ENCODE measurements around the gene STRIT1.

STRIT1 gene

DNA sequence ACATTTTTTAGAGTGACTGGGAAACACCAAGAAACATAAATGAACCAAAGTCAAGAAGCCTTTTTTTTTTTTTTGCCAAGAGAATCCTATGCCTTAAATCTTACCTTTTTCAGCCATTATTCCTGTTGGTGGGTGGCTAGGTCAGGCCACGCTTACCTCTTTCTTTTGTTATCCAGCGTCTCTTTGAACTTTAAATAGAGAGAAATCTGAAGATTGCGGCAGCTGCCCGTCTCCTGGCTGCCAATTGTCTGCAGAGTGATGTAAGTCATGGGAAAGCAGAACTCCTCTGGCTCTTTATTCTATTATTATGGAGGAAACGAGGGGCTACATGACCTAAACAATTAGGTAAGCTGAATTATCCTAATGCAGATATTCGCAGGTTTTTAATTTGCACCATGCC is at the start of gene STRIT1:
TSS of gene STRIT1 (minus strand) at position 168 of the 400 bp plus-strand sequence.
- DNase-seq (ENCODE audit: low read depth, low spot score): no peak

DNA sequence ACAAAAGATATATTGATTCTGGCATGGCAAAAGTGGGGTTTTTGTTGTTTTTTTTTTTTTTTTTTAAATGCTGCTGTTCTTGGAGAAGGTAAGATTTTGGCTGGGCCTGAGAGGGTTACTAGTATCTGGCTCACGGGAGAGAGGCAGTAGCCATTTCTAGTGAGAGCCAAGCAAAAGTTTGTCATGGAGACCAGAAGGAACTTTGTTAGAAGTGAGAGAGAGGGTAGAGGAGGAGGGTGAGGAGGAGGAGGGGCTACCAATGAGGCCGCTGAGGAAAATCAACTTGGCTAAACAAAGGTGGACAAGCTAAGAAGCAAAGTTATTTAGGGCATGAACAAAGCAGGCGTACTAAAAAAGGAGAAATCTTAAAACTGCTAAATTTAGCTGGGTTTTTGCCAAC is 48.9 kb upstream of the STRIT1 start:
- no peak for DNase-seq (ENCODE audit: low read depth, low spot score)

DNA sequence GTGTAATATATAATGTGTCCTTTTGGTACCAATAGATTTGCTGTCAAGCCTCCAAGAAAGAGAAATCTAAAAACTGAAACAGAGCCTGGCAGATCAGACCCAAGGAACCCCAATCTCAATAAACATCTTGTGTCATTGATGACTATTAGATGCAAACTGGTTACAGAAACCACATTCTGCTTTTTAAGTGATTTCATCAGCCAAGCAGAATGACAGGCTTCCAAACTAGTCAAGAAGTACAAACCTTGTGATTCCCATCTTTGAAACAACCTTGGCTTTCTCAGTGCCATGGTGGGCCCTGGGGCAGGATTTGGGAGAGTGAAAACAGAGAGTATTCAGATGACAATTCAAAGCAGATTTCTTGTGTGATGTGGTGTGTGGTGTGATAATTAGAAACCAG is 45.6 kb upstream of the STRIT1 start:
- no peak for DNase-seq (ENCODE audit: low read depth, low spot score)

DNA sequence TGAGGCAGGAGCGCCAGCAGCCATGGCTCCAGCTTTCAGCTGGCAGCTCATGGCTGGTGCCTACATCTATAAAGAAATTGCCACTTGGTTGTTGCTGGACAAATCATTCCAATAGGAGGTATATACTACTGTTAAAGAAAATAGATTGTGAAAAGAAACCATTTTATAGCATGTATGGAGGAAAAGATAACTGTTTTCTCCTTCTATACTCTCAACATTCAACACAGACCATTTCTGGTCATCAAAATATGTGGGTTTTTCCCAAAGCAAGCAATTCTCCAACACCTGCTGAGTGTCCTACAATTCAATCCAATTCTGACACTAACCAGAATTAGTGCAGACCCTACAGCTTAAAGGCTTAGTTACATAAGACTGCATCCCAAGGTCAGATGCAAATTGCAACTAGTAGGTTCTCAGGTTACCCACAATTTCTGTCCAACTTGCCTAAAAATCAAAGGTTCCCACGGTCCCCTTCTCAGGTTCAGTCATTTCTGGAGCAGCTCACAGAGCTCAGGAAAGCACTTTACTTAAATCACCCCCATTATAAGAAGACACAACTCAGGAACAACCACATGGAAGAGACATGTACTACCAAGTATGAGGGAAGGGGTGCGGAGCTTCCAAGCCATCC is 42.4 kb upstream of the STRIT1 start:
- no peak for DNase-seq (ENCODE audit: low read depth, low spot score)

DNA sequence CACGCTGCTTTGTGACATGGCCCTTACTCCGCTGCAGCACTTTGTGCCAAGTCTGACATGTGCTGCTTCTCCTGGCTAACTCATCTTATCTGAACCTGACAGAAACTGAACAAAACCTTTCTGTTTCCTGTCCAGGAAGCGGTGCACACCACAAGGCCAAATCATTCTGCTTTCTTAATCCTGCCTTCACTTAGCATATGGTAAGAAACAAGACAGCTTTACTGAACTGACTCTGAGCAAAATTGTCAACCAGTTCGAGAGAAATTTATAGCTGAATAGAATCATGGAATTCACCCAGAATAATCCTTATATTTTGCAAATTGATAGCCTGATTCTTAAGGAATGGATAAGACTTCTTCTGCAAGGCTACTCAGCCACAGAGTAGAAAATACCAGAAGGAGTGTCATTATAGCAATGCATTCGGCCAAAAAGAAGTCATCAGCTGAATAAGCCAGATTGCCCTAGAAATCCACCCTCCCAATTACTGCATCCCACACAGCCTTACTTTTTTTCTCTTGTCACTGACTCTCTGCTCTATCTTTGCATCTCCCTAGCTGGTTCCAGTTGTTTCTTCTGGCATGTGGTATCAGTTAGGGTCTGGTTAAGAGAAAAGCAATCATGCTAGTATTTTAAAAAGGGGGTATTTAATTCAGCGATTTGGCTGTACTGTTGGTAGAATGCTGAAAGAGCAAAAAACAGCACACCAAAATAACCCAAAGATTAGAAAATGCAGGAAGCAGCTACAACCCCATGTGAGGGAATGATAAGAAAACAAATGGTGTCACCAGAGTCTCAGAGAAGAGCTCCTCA is 41.6 kb upstream of the STRIT1 start:
- DNase-seq (ENCODE audit: low read depth, low spot score): no peak

DNA sequence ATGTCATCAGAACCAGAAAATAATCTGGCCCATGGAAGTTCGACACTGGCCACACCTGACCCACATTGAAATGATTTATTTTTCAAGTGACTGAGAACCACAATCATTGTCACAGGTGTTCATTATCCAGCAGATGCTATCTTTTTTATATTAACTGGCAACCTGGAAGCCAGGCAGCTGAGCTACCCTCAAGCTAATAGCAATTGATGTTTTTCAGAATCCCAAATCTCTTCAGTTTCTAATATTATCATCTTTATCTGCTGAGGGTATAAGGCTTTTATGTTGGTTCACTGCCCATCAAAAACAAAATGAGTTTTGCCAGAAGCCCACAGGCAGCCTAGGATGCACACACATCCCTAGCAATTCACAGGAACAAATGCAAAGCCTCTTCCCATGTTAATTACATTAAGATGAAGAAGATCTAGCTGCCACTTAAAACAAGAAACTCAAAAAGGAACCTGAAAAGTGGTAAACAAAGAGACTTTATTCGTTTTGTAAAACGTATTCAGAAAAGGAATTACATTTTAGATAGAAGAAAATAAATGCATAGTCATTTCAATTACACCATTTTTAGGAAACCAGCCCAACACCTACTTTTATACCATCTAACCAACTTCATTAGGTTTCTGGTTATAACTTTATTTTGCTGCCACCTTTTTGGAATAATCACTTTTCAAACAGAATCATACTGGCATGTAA is 40.9 kb upstream of the STRIT1 start:
- no peak for DNase-seq (ENCODE audit: low read depth, low spot score)

DNA sequence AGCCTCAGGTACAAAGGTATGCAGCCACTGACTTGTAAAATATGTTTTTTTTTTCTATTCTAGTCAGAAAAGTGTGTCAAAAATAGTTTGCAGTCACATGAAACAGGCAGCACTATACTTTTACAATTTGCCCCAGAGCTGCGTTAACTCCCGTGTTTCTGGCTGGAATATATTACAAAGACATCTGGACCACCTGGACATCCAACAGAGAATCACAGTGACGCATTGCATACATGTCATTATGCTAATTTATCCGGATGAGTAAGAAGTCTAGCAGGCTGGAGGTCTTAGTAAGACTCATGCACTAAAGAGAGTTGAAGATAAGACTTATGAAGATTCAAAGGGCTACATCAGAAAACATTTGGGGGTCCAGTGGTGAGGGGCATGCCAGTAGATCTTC is 39.2 kb upstream of the STRIT1 start:
- peak; percentile 13 for DNase-seq (ENCODE audit: low read depth, low spot score)

DNA sequence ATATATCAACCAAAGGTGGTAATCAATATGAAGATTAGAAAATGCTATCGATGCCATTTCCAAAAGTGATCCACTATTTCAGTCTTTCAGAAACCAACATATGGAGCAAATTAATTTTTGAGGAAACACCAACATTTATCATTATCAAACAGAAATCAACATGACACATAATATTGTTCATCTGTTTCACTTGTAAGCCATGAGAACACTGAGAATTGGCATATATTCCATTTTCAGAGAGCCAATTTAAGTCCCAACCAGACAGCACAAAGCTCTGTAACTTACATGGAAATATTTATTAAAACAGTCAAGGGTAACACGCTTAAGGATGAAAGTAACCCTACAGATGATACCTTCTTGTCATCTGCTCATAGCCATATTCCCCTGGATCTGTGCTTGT is 37.6 kb upstream of the STRIT1 start:
- DNase-seq (ENCODE audit: low read depth, low spot score): no peak

DNA sequence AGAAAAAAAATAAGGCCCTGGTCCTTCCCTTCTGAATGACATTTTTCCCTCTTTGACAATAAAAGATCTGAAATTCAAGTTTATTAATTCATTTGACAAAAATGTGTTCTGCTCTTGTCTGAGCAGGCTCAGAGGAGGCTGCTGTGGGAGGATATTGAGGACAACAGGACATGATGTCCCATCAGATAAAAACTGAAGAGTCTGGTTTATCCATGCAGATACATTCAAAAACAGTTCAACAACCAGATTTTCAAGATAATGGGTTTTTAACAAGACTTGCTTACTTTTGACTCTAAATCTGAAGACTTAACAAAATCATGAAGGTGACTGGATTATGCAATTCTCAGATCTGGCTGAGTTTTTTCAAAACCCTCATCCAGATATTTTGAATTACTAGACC is 36.9 kb upstream of the STRIT1 start:
- DNase-seq (ENCODE audit: low read depth, low spot score): no peak

DNA sequence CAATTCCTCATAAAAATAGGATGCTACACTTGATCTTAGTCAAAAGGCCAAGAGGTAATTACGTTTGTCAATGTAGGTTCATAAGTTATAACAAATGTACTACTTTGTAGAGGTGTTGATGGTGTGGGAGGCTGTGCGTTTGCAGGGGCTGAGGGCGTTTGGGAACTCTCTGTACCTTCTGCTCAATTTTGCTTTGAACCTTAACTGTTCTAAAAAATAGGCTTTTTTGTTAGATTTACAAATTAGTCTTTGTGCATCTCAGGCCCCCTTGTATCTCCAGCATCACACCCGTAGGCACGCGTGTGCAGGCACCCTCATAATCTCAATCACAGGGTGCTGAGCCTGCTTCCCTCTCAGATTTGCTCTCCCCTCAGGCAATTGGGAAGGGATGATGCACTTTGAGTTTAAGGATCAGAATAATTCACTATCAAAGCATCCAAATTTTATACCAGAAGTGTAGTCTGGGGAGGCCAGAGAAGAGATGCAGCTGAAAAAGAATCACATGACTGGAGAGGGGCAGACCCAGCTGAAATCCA is 36.1 kb upstream of the STRIT1 start:
- DNase-seq (ENCODE audit: low read depth, low spot score): no peak

DNA sequence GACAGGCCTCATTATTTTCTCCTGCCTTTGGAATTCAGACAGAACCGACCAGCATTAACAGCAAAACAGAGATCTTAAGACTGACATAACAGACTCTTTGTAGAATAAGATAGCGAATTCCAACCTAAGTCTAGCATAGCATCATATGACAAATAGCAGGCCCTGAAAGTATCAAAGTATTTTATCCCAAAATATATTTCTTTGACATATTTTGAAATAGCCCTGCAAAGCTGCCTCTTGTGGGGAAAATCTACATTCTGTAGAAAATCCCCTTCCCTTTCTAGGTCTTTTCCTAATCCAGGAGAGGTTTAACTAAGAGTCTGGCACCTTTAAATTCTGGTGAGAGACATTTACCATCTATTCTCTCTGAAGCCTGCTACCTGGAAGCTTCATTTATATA is 34.4 kb upstream of the STRIT1 start:
- DNase-seq (ENCODE audit: low read depth, low spot score): no peak

DNA sequence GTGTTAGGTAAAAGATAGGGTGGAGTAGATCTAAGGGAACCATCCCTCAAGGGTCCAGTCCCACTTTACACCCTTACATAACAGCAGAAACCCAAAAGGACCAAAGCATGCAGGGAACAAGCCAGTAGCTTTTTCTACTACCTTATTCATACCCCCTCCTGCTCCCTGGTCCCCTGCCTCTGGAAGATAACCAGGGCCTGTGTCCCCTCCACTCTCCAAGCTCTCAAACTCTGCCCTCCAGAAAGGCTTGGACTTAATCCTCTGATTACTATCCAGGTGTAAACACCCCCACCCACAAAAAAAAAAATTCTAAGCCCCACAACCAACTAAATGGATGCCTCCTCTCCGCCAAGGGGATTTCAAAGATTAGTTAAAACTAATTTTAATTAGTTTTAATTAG is 33.9 kb upstream of the STRIT1 start:
- DNase-seq (ENCODE audit: low read depth, low spot score): no peak

DNA sequence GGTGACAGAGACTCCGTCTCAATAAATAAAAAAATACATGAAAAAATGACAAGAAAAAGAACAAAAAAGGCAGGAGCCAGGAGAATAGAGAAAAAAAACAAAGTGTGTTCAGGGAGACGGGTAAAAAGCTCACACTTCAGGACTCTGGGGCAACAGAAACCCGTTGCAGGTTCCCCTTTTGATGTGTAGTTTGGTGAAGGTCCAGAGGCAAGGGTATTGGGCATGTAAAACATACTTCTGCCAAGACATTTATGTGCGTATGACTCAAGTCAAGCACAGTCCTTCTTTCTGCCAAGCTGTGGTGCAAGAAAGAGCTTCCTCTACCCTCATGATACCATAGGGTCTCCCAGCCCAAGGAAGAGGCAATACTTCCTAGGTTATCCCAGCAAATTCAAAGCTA is 33.4 kb upstream of the STRIT1 start:
- DNase-seq (ENCODE audit: low read depth, low spot score): no peak

DNA sequence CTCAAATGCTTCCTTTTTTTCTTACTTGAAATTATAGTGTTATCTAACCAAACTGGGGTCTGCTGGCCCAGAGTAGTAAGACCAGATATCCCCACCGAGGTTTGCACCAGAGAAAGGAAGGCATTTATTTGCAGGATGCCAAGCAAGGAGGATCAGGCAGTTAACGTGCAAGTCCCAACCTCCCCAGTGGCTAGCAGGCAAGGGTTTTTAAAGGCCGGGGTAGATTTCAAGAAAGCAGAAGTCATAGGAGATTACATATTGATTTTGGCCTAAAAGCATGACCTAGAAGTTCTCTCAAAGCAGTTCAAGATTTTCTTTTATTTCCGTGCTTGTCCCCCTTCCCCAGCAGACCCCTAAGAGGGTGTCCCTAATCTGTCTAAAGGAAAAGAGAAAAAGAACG is 32.8 kb upstream of the STRIT1 start:
- no peak for DNase-seq (ENCODE audit: low read depth, low spot score)

DNA sequence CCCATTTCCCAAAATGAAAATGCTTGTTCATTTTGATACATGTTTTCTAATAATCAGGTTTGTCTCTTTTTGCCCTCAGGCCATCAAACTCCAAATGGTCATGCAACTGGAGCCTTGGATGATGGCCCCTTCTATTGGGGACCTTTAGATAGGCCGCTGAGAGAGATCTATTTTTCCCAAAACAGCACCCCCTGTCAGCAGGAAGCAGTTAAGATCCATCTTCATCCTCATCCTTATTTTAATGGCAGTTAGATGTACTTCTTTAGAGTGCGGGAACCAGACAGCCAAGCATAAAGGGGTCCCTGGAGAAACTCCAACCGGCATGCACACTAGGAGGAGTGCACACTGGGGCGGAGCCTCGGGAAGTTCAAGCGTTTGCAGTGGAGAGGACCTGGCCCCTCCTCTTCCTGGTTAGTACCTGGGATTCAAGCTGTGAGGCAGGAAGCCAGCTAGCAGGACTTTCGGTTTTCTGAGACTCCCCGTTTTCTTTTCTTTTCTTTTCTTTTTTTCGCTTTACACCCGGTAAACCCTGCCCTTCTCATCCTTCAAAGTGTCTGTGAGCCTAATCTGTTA is 31.9 kb upstream of the STRIT1 start:
- DNase-seq (ENCODE audit: low read depth, low spot score): no peak

DNA sequence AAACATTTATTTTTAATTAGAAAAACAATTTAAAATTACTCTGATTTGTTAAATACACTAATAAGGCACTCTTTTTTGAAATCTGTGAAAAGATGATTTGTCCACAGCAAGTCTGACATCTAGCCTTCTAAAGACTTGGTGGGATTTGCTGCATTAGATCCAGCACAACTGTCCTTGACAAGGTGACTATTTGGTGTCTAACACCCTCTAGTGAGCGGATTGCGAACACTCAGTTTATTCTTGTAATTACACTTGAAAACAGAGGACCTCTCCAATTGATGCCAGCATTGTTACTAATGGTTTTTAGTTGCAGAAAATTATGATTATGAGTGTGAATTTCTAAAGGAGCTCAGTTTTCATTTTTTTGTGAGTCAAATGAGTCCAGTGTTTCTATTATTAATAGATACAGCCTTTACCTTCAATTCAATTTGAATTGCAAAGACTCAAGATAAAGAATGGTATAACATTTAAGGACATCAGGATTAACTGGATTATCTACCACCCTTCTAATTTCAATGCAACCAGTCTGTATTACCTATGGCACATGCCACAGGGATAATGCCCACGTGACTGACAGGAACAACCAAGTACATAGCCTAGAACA is 29.7 kb upstream of the STRIT1 start:
- DNase-seq (ENCODE audit: low read depth, low spot score): peak; percentile 82

DNA sequence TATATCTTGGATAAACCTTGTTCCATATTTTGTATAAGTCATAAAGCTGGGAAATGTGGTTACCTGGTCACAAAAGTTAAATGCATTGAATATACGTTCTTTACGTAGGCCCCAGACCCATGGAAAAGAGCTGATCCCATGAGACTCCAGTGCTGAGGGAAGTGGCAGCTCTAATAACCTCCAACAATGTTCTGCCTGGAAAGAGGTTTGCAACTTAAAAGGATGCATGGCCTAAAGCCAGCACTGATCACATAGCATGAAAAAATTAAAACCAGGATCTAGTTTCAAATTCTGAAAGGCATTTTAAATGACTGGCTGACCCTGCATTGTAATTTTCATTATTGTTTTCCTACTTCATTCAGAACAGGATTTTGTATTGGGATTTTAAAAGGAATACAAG is 27.9 kb upstream of the STRIT1 start:
- DNase-seq (ENCODE audit: low read depth, low spot score): peak; percentile 20

DNA sequence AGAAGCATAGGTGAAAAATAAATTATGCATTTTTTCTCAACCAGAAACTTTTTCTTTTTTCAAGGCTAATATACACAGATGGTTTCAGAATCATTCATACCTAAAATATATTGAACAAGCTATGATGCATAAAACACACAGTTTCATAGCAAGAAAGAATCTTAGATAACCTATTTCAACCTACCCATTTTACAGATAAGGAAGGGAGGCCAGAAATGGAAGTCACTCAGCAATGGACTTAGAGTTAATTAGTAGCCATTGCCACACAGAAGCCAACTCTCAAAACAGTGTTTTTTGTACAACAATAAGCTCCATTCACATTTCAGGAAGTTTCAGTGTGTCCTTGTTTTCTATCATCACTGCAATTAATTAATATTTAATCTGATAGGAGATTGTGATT is 27.5 kb upstream of the STRIT1 start:
- DNase-seq (ENCODE audit: low read depth, low spot score): no peak

DNA sequence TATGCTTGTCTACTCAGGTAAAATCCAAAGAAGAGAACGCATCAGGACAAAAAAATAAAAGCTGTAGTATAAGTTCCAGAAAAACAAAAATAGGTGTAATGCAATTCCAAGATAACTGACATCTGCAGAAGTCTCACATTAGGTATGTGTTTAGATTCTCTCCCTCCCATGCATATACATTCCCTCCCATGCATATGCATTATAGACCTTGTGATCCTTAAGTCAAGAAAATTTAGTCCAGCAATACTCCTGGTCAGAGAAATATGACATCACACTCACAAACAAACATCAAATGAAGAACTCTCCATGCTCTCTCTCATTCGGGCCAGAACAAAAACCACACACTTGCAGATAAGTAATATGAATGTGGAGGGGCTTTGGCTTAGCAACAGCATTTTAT is 25.3 kb upstream of the STRIT1 start:
- no peak for DNase-seq (ENCODE audit: low read depth, low spot score)

DNA sequence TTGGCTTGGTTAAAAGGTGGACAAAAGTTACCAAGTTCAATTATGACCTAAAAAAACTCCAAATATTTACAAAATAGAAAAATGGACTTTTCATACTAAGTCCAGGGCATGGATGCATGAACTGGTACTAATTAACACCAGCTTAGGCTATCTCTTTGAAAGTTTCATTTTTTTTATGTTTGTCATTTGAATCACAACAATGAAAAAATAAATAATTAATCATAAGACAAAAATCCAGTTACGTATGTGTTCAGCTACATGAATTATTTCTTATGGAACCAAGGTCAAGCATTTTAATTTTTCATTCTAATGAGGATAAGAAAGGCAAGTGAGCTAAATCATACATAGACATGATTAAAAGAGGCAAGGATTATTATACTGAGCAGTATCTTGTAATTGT is 23.7 kb upstream of the STRIT1 start:
- DNase-seq (ENCODE audit: low read depth, low spot score): no peak

DNA sequence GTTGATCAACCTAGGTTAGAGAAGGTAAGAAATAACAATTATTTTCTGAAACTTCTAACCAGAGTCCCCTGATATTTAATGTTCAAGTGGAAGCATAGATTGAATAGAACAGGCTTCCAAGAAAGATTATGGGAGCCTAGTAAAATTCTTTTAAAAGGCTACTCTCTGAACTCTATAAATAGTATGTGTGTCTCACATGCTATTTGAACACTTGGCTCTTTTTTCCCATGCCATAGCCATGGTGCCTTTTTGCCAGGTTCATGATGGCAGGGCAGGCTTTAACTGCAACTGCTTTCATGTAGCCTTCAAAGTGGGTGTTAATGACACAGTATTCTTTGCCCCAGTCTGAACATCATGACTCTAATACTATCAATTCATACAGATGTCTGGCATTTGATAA is 22.9 kb upstream of the STRIT1 start:
- no peak for DNase-seq (ENCODE audit: low read depth, low spot score)

DNA sequence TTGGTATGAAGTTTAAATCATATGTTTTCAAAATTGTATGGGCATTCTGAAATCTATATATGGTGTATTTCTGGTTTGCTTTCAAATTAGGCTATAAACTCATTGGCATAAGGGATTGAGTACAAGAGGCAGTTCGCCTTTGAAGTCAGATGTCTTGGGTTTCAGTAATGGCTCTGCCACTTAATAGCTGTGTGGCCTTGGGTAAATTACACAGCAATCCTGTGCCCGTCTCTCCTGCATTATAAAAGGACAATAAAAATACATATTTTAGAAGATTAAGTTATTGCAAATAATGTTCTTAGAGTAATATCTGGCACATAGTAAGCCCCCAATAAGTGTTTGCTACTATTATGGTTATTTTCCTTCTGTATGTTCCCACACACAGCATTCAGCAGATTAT is 20.4 kb upstream of the STRIT1 start:
- DNase-seq (ENCODE audit: low read depth, low spot score): no peak
